Erythroblast (primary cell): Measurements from ENCODE around the gene SMOC1.

ENCODE experiments used
- GATA1 ChIP-seq: IDR thresholded peaks from 2 replicates; pipeline ENCODE4 v1.6.1; 2011; ENCODE audit warnings: low read depth, mild to moderate bottlenecking, control low read depth, low read length, moderate library complexity
- POLR2A ChIP-seq: IDR thresholded peaks from 2 replicates; pipeline ENCODE4 v1.6.1; 2011; ENCODE audit warnings: mild to moderate bottlenecking, low read length

GRCh38 chr14:69839661-69840060, 39.6 kb upstream of the SMOC1 start:
- TF ChIP-seq POLR2A = no peak
- no peak for TF ChIP-seq GATA1
